Duodenal mucosa (tissue), 2 donors: ENCODE measurements around the gene FCN1.

ENCODE experiments used
- H3K27ac ChIP-seq: one replicate; pipeline ENCODE4 v1.7.0; 2013; ENCODE audit warnings: low read depth, low read length
- H3K27me3 ChIP-seq, 2 donors: one replicate each; pipeline ENCODE4 v1.7.0; 2013; ENCODE audit warnings: low read length in 2 of 2, control low read depth in 1 of 2; ENCODE audit not compliant: insufficient read depth in 2 of 2, control insufficient read depth in 1 of 2
- H3K36me3 ChIP-seq, 2 donors: one replicate each; pipeline ENCODE4 v1.7.0; 2013; ENCODE audit warnings: low read length in 2 of 2, control low read depth in 1 of 2; ENCODE audit not compliant: insufficient read depth in 2 of 2, control insufficient read depth in 1 of 2
- H3K4me1 ChIP-seq, 2 donors: one replicate each; pipeline ENCODE4 v1.7.0; 2013; ENCODE audit warnings: low read length in 2 of 2, control low read depth in 1 of 2; ENCODE audit not compliant: insufficient read depth in 2 of 2, control insufficient read depth in 1 of 2
- H3K4me3 ChIP-seq, 2 donors: one replicate each; pipeline ENCODE4 v1.7.0; 2013; ENCODE audit warnings: low read length in 2 of 2, low read depth in 1 of 2
- H3K9ac ChIP-seq, 2 donors: one replicate each; pipeline ENCODE4 v1.7.0; 2013; ENCODE audit warnings: low read length in 2 of 2, low read depth in 1 of 2
- H3K9me3 ChIP-seq, 2 donors: one replicate each; pipeline ENCODE4 v1.7.0; 2013; ENCODE audit warnings: low read length in 2 of 2, control low read depth in 1 of 2; ENCODE audit not compliant: control insufficient read depth in 1 of 2

Gene FCN1

GRCh38 chr9:134937164-134937555, 19.4 kb upstream of the FCN1 start:
- no peaks in the 10 kb centered on the region for H3K36me3 ChIP-seq
- peaks cover under 1 to 1% of the 10 kb centered on the region in 2 donors for H3K27me3 ChIP-seq
- H3K4me3 ChIP-seq, result no peak overlapping the region
- H3K27ac ChIP-seq, result no peak overlapping the region
- no peaks in the 10 kb centered on the region for H3K9me3 ChIP-seq
- H3K4me1 ChIP-seq, result peaks cover 0 to 10% of the 10 kb centered on the region in 2 donors
- H3K9ac ChIP-seq, result no peak overlapping the region

- Histone ChIP-seq H3K27me3 (peaks cover 4% of the 10 kb centered on the region in 2 donors), H3K9ac (no peak overlapping the region), H3K4me1 (peaks cover 0 to 10% of the 10 kb centered on the region in 2 donors)
These were observed 18.8 kb upstream of the FCN1 start for GRCh38 chr9:134936346-134937163.

DNA sequence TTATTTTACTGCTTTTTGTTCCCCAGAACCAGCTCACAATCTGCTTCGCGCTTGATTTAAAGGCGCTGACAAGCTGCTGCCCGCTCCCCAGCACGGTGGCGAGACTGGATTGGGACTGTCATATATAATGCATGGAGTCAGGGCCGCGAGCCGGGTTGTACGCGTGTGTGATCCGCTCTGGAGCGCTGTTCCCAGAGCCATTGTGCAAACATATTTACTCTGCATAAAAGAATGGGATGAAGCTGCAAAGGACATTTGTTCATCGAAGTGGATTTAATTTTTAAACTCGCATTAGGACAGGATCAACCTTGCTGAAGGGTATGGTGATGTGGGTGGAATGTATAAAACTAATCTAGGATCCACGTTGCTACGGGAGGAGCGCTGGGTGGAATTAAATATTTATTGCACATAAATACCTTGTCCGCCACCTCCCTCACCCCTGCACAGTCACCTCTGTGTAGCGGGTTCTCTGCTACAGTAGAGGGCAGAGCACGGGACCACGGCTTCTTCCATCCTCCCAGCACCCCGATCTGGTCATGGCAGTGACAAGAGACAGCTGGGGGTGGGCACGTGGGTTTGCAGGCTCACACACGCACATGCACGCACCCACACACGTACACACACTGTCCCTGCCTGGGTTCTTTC, 18.1 kb upstream of the FCN1 start:
- Histone ChIP-seq H3K9ac (no peak overlapping the region), H3K36me3 (no peaks in the 10 kb centered on the region), H3K27ac (no peak overlapping the region), H3K9me3 (no peaks in the 10 kb centered on the region), H3K27me3 (peaks cover 4% of the 10 kb centered on the region in 2 donors), H3K4me3 (no peak overlapping the region), H3K4me1 (peaks cover 0 to 10% of the 10 kb centered on the region in 2 donors)

More at GRCh38 chr9:134936346-134937163, 18.8 kb upstream of the FCN1 start:
- Histone ChIP-seq H3K4me3 (no peak overlapping the region), H3K9me3 (no peaks in the 10 kb centered on the region), H3K27ac (no peak overlapping the region), H3K36me3 (no peaks in the 10 kb centered on the region)

DNA sequence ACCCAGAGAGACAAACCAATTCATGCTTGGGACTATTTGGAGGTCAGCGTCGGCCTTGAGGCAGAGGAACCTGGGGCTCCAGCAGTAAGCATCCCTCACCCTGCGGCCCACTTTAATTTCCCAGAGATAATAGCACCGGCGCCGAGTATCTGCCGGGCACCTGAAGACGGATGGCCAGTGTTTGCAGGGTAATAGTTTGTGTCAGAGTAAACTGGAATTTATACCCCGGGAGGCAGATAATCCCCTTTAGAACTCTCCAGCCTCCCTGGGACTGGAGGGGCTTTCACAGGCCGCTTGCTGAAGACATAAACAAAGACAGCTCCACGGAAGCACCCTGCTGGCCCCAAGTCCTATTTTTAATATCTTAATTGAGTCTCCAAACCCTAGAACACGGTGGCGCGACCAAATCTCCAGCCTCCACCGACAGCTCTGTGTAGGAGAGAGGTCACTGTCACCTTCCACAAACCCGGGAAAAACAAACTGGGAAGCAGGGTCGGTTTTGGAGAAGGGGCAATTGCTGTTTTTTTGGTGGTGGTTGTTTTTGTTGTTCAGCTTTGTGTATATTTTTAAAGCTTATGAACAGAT, 17.4 kb upstream of the FCN1 start:
- Histone ChIP-seq H3K4me3 (no peak overlapping the region), H3K9me3 (no peaks in the 10 kb centered on the region), H3K27ac (no peak overlapping the region), H3K4me1 (peaks cover 0 to 10% of the 10 kb centered on the region in 2 donors), H3K36me3 (no peaks in the 10 kb centered on the region), H3K27me3 (peaks cover 4% of the 10 kb centered on the region in 2 donors), H3K9ac (no peak overlapping the region)

DNA sequence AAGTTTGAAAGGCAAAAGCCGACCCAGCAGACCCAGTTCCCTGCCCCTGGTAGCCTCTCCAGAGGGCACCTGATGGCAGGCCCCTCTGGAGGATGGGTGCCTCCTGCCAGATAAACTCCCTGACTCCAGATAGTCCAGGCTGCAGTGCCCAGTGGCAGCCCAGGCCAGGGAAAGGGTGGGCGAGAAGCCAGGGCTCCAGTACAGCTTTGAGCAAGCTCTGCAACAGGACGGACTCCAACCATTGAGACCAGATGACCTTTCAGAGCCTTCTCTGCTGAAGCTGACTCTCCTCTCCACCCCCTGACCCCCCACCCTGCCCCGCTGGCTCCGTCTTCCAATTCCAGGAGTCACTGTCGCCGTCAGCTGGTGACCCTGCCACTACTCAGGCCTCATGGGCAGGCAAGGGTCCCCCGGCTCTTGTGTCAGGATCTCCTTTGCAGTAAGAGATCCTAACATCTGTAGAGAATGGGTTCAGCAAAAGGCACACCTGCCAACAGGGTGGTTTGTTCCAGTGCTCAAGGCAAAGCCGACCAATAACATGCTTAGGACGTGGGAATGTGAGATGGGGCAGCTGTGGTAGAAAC, 15.5 kb upstream of the FCN1 start:
- H3K27ac ChIP-seq, result no peak overlapping the region
- H3K4me1 ChIP-seq, result peaks cover 0 to 19% of the 10 kb centered on the region in 2 donors
- H3K4me3 ChIP-seq, result no peak overlapping the region
- no peaks in the 10 kb centered on the region for H3K36me3 ChIP-seq
- no peaks in the 10 kb centered on the region for H3K9me3 ChIP-seq
- peaks cover 4% of the 10 kb centered on the region in 2 donors for H3K27me3 ChIP-seq
- H3K9ac ChIP-seq, result no peak overlapping the region

GRCh38 chr9:134932606-134933005, 14.9 kb upstream of the FCN1 start:
- Histone ChIP-seq H3K27ac (no peak overlapping the region), H3K4me3 (no peak overlapping the region), H3K4me1 (peaks cover 0 to 19% of the 10 kb centered on the region in 2 donors), H3K9ac (no peak overlapping the region), H3K9me3 (no peaks in the 10 kb centered on the region), H3K36me3 (no peaks in the 10 kb centered on the region), H3K27me3 (peaks cover 4% of the 10 kb centered on the region in 2 donors)

DNA sequence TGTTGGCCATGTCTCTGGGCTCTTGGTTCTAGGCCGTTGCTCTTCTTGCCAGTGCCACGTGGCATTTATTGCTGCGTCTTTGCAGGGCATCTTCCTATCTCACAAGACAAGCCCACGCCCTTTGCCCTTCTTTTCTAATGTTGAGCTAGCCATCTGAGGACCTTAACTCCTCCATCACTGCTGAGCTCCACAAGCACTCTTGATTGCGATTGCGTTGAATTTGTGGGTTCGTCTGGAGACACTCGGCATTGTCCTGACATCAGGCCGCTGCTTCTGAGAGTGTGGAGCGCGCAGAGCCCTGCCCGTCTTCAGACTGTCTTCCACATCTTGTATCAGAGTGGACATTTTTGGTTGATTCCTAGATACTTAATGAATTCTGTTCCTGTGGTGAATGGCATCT, 14.5 kb upstream of the FCN1 start:
- H3K36me3 ChIP-seq, result no peaks in the 10 kb centered on the region
- H3K4me3 ChIP-seq, result no peak overlapping the region
- H3K9me3 ChIP-seq, result no peaks in the 10 kb centered on the region
- no peak overlapping the region for H3K9ac ChIP-seq
- H3K27me3 ChIP-seq, result peaks cover 4% of the 10 kb centered on the region in 2 donors
- H3K4me1 ChIP-seq, result peaks cover 0 to 19% of the 10 kb centered on the region in 2 donors
- H3K27ac ChIP-seq, result no peak overlapping the region

DNA sequence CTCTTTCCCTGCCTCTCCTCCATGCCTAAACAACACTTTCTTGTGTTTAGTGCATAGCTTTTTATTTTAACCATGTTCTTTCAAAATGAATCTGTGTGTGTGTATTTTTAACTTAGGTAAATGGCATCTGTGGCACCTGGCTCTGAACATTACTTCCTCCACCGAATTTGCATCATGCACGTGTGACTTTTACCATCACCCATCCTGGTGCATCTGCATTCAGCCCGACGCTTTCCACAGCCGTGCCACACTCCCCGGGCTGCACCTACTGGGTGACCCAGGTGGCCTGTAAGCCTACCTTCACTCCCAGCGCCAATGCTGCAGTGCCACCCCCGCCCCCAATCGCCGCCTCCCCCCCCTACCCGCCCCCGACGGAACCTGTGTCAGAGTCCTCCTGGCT, 12.7 kb upstream of the FCN1 start:
- H3K27ac ChIP-seq, result no peak overlapping the region

DNA sequence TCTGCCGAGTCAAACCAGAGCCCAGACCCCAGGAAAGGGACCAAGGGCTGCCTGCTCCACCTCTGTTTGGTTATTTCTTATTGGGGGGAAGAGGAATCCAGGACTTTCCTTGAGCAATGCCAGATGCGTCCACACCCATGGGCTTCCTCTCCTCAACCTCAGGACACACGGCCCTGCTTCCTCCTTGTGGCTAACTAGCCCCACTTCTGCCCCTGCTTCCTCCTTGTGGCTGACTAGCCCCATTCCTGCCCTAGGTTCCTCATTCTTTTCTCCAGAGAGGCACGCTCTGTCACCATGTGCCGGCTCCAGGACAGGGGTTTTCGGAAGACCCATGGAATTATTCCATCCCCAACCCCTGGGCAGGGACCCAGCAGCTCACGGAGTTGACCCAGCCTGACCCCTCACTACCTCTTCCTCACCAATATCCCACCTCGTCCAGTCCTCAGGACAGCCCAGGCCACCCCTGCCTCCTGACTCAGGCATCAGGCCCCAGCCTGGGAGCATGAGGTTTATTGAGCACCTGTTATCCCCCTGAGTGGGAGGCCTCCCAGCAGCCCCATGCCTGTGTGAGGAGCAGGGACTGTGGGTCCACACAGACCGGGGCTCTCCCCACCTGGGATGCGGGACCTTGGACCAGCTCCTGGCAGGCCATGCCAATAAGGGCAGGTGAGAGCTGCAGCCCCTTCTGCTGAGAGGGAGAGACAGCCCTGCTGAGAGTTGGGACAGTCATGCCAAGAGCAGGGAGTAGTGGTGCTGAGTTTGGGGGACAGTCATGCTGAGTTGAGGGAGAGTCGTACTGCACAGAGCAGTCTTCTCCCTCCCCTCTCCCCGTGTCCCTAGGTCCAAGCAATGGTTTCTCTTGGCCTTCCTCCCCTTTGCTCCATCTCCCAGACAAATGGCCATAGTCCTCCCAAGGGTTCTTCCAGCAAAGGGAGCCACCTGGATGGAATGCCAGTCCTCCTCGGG, 11.8 kb upstream of the FCN1 start:
- Histone ChIP-seq H3K9me3 (no peaks in the 10 kb centered on the region), H3K27ac (no peak overlapping the region), H3K9ac (no peak overlapping the region), H3K4me3 (no peak overlapping the region), H3K36me3 (no peaks in the 10 kb centered on the region), H3K4me1 (peaks cover 0 to 9% of the 10 kb centered on the region in 2 donors), H3K27me3 (peaks cover 4% of the 10 kb centered on the region in 2 donors)

More for the DNA sequence above, 12.7 kb upstream of the FCN1 start:
- Histone ChIP-seq H3K36me3 (no peaks in the 10 kb centered on the region), H3K4me1 (peaks cover 0 to 9% of the 10 kb centered on the region in 2 donors), H3K9ac (no peak overlapping the region), H3K9me3 (no peaks in the 10 kb centered on the region), H3K27me3 (peaks cover 4% of the 10 kb centered on the region in 2 donors), H3K4me3 (no peak overlapping the region)
